HAP-1 (cell line): ENCODE results near the gene EPHA10.

Experiments used
- DNase-seq, 2 experiments: peaks; one replicate each; pipeline ENCODE4 v3.0.0-alpha.2; 2016 to 2020; ENCODE audit warnings: low spot score in 2 of 2
- H3K27me3 ChIP-seq: fragments of 250-450 bp; sonication (Bioruptor Pico); 2 replicates; pipeline ENCODE4 v1.5.1; 2020; ENCODE audit warnings: low read depth, mild to moderate bottlenecking, moderate library complexity
- H3K36me3 ChIP-seq: fragments of 250-450 bp; sonication (Bioruptor Pico); replicated peaks from 2 replicates; pipeline ENCODE4 v1.5.1; 2020; ENCODE audit warnings: mild to moderate bottlenecking
- H3K4me1 ChIP-seq: fragments of 250-450 bp; sonication (Bioruptor Pico); 2 replicates; pipeline ENCODE4 v1.5.1; 2020; ENCODE audit warnings: mild to moderate bottlenecking
- H3K4me3 ChIP-seq: fragments of 250-450 bp; sonication (Bioruptor Pico); 2 replicates; pipeline ENCODE4 v1.5.1; 2020; ENCODE audit warnings: mild to moderate bottlenecking, moderate library complexity
- H3K9me3 ChIP-seq: fragments of 250-450 bp; sonication (Bioruptor Pico); 2 replicates; pipeline ENCODE4 v1.5.1; 2020; ENCODE audit warnings: mild to moderate bottlenecking, moderate library complexity
- in situ Hi-C: fragments of 300-500 bp; cut with MboI; formaldehyde crosslinking; loops from 3 replicates; pipeline ENCODE4 v1.14.3; 2020; ENCODE audit warnings: low sequenced_read_pairs, inconsistent platforms, mixed read lengths

Gene EPHA10

GRCh38 chr1:37764888-37765441, at the start of gene EPHA10:
Gene EPHA10, minus strand, starts transcription at chr1:37765120. Its CDS starts 54 bp downstream, at chr1:37765066.
- Histone ChIP-seq H3K9me3 (no peaks in the 10 kb centered on the region), H3K27me3 (peaks cover 42% of the 10 kb centered on the region), H3K36me3 (no peaks in the 10 kb centered on the region), H3K4me3 (no peak within 1 kb of the TSS), H3K4me1 (no peaks in the 10 kb centered on the region)
- in situ Hi-C loops = no loop called here
- no peak for DNase-seq

- Histone ChIP-seq H3K36me3 (peaks cover 26% of the 10 kb centered on the region), H3K4me1 (peaks cover 1% of the 10 kb centered on the region), H3K27me3 (no peaks in the 10 kb centered on the region), H3K9me3 (no peaks in the 10 kb centered on the region), H3K4me3 (no peak overlapping the region)
- in situ Hi-C loops = no loop called here
- no peak for DNase-seq
Measured at GRCh38 chr1:37814252-37814651, 49.3 kb upstream of the EPHA10 start.

DNA sequence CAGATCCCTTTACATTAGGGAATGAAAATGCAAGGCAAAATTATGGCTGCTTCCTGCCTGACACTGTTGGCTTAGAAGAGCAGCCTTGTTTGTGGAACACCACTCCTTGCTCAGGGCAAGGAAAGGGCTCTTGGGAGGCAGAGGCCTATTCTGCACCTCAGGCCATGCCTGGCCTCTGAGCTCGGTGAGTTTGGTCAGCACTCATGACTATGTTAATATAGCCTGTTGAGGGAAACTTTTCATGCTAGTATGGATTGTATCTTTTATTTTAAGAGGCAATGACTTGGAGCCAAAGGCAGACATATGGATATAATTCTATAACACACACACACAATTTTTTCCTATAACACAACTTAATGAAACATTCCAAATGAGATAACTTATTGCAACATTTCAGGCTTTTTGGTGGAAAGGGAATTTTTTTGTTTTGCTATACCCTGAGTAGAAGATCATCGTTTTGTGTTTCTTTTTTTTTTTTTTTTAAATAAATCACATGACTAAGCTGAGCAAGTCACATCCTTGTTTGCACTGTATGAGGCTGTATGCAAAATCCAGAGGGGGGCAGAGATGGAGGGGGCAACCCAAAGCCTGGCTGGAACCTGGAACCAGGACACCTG, 48.7 kb upstream of the EPHA10 start:
- in situ Hi-C loops = no loop called here
- Histone ChIP-seq H3K4me3 (no peak overlapping the region), H3K36me3 (peaks cover 26% of the 10 kb centered on the region), H3K9me3 (no peaks in the 10 kb centered on the region), H3K27me3 (no peaks in the 10 kb centered on the region), H3K4me1 (peaks cover 5% of the 10 kb centered on the region)
- DNase-seq = no peak

GRCh38 chr1:37811027-37811655, 46.2 kb upstream of the EPHA10 start:
- no peak overlapping the region for H3K4me3 ChIP-seq
- peak; percentile 79 to 85 for DNase-seq
- H3K36me3 ChIP-seq = peaks cover 20% of the 10 kb centered on the region
- peaks cover 11% of the 10 kb centered on the region for H3K4me1 ChIP-seq
- in situ Hi-C loops = no loop called here
- H3K27me3 ChIP-seq = no peaks in the 10 kb centered on the region
- H3K9me3 ChIP-seq = no peaks in the 10 kb centered on the region

DNA sequence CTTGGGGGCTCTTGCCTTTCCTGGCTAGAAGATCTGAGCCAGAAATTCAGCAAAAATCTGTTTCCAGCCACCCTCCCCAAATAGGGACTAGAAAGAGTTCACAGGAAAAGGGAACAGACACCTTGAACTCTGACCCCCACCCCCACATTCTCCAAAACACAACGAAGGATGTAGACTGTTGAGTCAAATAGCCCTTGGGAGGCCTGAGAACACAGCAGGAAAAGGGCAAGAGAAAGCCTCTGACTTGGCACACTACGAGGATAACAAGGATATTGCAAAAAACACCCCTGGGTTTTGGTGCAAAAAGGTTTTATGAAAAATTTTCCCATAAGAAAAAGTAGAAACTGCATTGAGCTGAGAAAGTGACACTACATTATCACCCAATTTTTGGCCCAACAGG, 45.0 kb upstream of the EPHA10 start:
- no peaks in the 10 kb centered on the region for H3K27me3 ChIP-seq
- DNase-seq = no peak
- no peaks in the 10 kb centered on the region for H3K9me3 ChIP-seq
- peaks cover 29% of the 10 kb centered on the region for H3K36me3 ChIP-seq
- in situ Hi-C loops = loop anchor here (5.0 kb wide), 1 partner anchor 47 kb away; the partner anchor contains the start of gene MTF1
- H3K4me3 ChIP-seq = no peak overlapping the region
- H3K4me1 ChIP-seq = peaks cover 11% of the 10 kb centered on the region

DNA sequence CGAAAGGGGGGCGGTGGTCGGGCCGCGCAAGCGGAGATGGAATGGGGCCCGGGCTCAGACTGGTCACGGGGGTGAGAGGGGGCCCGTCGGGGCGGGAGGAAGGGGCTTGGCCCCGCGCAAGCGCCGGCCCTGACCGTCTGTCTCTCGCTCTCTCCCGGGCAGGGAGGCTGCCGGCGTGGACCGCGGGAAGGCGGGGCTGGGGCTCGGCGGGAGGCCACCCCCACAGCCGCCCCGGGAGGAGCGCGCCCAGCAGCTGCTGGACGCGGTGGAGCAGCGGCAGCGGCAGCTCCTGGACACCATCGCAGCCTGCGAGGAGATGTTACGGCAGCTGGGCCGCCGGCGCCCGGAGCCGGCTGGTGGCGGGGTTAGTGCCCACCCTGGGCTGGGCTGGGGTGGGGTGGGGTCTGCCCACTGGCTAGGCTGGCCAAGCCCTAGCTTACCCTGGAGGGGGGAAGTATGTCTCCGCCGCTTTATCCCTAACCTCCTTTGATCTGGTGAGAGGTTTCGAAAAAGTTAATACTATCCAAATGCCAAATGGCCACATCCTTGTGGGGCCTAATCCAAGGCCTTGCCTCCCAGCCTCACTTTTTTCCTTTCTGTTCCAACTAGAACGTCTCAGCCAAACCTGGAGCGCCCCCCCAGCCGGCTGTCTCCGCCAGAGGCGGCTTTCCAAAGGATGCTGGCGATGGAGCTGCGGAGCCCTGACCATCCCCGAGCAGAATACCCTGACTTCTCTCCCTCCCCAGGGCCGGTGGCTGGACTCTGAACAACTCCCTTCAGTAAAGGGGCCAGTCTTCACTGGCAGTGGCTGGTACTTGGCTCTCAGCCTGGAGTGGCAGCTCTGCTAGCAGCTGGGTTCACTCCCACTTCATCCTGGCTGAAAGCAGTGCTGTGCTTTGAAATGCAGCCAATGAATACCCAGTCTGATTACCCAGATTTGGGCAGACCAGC, 43.7 kb upstream of the EPHA10 start:
- Histone ChIP-seq H3K4me1 (peaks cover 11% of the 10 kb centered on the region), H3K36me3 (peaks cover 37% of the 10 kb centered on the region), H3K9me3 (no peaks in the 10 kb centered on the region), H3K4me3 (peak overlapping the region; percentile 79), H3K27me3 (no peaks in the 10 kb centered on the region)
- in situ Hi-C loops = loop anchor here (5.0 kb wide), 1 partner anchor 49 kb away; the partner anchor contains the start of gene MTF1
- DNase-seq = peak; percentile 46 to 82

- no peaks in the 10 kb centered on the region for H3K27me3 ChIP-seq
- no peaks in the 10 kb centered on the region for H3K9me3 ChIP-seq
- H3K36me3 ChIP-seq = peaks cover 45% of the 10 kb centered on the region
- peak; percentile 81 to 96 for DNase-seq
- peaks cover 11% of the 10 kb centered on the region for H3K4me1 ChIP-seq
- in situ Hi-C loops = loop anchor here (5.0 kb wide), 1 partner anchor 50 kb away; the partner anchor contains the start of gene MTF1
- peak within 1 kb of the TSS; percentile 79 for H3K4me3 ChIP-seq
Measured at GRCh38 chr1:37807555-37808368, 42.8 kb upstream of the EPHA10 start, which contains the start of the genes C1orf122 and YRDC. Gene C1orf122, plus strand, starts transcription at chr1:37807790. Its CDS starts 615 bp downstream, at chr1:37808405. Gene YRDC, minus strand, starts transcription at chr1:37808208. Its CDS starts 28 bp downstream, at chr1:37808180.

DNA sequence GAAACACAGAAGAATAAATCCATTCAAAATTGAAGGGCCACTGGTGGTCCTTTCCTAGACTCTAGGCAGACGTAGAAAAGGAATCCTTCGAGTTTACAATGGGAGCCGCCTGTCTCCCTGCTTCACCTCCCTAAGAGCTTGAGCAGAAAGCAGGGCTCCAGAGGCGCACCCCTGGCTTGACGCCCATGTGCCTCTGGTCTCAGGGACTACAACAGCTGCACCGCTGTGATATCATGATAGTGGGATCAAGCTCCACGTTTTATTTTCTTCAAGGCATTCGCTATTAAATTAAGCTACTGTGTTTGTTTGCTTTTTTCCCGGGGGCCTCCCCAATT, 42.3 kb upstream of the EPHA10 start:
- Histone ChIP-seq H3K27me3 (no peaks in the 10 kb centered on the region), H3K9me3 (no peaks in the 10 kb centered on the region), H3K36me3 (peaks cover 50% of the 10 kb centered on the region), H3K4me1 (peaks cover 11% of the 10 kb centered on the region), H3K4me3 (peak overlapping the region; percentile 79)
- no peak for DNase-seq
- in situ Hi-C loops = loop anchor here (5.0 kb wide), 1 partner anchor 50 kb away; the partner anchor contains the start of gene MTF1

DNA sequence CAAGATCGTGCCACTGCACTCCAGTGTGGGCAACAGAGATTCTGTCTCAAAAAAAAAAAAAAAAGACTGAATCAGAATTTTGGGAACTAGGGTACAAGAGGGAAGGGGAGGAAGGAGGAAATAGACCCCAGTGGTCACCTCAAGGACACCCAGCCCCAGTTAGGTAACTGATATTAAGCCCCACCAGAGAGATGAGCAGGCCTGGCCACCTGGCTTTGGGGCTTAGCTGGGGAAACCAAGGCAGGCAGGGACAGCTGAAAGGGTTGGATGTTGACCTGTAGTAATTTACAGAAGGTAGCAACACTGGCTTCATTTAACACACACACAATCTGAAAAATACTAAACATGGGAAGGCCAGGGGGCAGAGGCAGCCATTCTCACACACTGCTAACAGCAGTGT, 37.5 kb upstream of the EPHA10 start:
- Histone ChIP-seq H3K4me1 (0 out of 2 replicates have a peak, but pooled peaks cover 6% of the 10 kb centered on the region), H3K36me3 (peaks cover 56% of the 10 kb centered on the region), H3K4me3 (no peak overlapping the region), H3K9me3 (no peaks in the 10 kb centered on the region), H3K27me3 (no peaks in the 10 kb centered on the region)
- no peak for DNase-seq
- in situ Hi-C loops = no loop called here

- DNase-seq = no peak
- in situ Hi-C loops = no loop called here
- no peaks in the 10 kb centered on the region for H3K27me3 ChIP-seq
- peaks cover 14% of the 10 kb centered on the region for H3K36me3 ChIP-seq
- no peaks in the 10 kb centered on the region for H3K9me3 ChIP-seq
- no peaks in the 10 kb centered on the region for H3K4me1 ChIP-seq
- H3K4me3 ChIP-seq = no peak overlapping the region
Measured at GRCh38 chr1:37797750-37798345, 32.9 kb upstream of the EPHA10 start.

DNA sequence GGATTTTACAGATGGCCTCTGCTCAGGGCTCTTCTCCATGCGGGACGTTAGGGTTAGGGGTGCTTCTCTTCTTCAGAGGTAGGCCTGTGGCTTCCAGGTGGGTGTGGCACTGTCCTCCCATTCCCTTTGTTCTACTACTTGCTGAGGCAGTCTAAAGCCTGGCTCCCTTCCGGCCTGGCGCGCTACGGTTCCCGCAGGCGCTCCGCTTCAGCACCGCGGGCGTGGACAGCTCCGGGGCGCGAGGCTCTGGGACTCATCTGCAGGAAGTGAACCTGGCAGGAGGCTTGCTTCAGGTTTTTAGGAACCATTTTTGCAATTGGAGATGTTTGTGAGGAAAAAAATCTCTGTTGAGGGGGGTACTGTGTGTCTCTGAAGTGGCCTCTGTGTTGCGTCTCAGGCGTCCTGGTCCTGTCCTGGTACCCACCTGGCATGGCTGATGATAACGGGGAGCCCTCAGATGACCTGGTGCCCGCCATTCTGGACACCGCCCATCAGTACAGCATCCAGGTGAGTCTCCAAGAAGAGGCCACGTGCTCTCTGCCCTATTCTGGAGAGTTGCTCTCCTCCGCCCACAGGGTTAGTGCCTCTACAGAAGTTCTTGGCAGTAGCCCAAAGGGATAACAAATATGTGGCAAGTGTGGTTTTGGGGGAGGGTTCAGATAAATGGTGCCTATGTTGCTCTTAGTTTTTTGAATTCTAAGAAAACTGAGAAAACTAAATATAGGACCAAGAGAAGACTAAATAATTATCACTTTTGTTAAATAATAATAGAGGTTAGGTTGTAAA, 30.6 kb upstream of the EPHA10 start:
- no peaks in the 10 kb centered on the region for H3K27me3 ChIP-seq
- H3K4me1 ChIP-seq = no peaks in the 10 kb centered on the region
- peak; percentile 64 to 84 for DNase-seq
- H3K36me3 ChIP-seq = 0 out of 2 replicates have a peak, but pooled peaks cover 2% of the 10 kb centered on the region
- no peak overlapping the region for H3K4me3 ChIP-seq
- H3K9me3 ChIP-seq = no peaks in the 10 kb centered on the region
- in situ Hi-C loops = no loop called here
